H9 (cell line): ENCODE measurements around the gene SSX2IP. TPM values are rescaled to one million over a fixed set of nuclear protein-coding genes. Genes with fewer than 3 reads are reported as not detected.

ENCODE experiments used
- DNase-seq: peaks from one replicate; pipeline ENCODE4 v3.0.0-alpha.2; 2017
- H2AFZ ChIP-seq: one replicate; pipeline ENCODE4 v1.6.1; 2013; ENCODE audit warnings: mild to moderate bottlenecking, low read length, control low read depth, moderate library complexity
- H2AK5ac ChIP-seq: 2 replicates; pipeline ENCODE4 v1.6.1; 2013; ENCODE audit warnings: low read length, control low read depth, mixed read lengths; ENCODE audit not compliant: insufficient read length
- H2BK120ac ChIP-seq: one replicate; pipeline ENCODE4 v1.6.1; 2013; ENCODE audit warnings: low read depth, mild to moderate bottlenecking, low read length, control low read depth, inconsistent platforms; ENCODE audit not compliant: poor library complexity, severe bottlenecking
- H2BK12ac ChIP-seq: 2 replicates; pipeline ENCODE4 v1.6.1; 2013; ENCODE audit warnings: low read length, control low read depth, mixed read lengths, low read depth; ENCODE audit not compliant: insufficient read length
- H2BK15ac ChIP-seq: 2 replicates; pipeline ENCODE4 v1.6.1; 2013; ENCODE audit warnings: low read depth, low read length, control low read depth
- H2BK20ac ChIP-seq: one replicate; pipeline ENCODE4 v1.6.1; 2013; ENCODE audit warnings: low read depth, mild to moderate bottlenecking, low read length, control low read depth, inconsistent platforms; ENCODE audit not compliant: poor library complexity, severe bottlenecking
- H2BK5ac ChIP-seq: 2 replicates; pipeline ENCODE4 v1.6.1; 2013; ENCODE audit warnings: low read length, control low read depth, mixed read lengths; ENCODE audit not compliant: insufficient read length
- H3K14ac ChIP-seq: 2 replicates; pipeline ENCODE4 v1.6.1; 2013; ENCODE audit warnings: low read length, control low read depth; ENCODE audit not compliant: insufficient read depth
- H3K18ac ChIP-seq: 2 replicates; pipeline ENCODE4 v1.6.1; 2013; ENCODE audit warnings: low read depth, mild to moderate bottlenecking, mixed read lengths, low read length, control low read depth; ENCODE audit not compliant: insufficient read length
- H3K23ac ChIP-seq: 2 replicates; pipeline ENCODE4 v1.6.1; 2013; ENCODE audit warnings: low read length, control low read depth, mixed read lengths, low read depth; ENCODE audit not compliant: insufficient read length
- H3K23me2 ChIP-seq: 2 replicates; pipeline ENCODE4 v1.6.1; 2013; ENCODE audit warnings: low read depth, mild to moderate bottlenecking, mixed read lengths, low read length, control low read depth; ENCODE audit not compliant: insufficient read length, poor library complexity, severe bottlenecking
- H3K27ac ChIP-seq: 2 replicates; pipeline ENCODE4 v1.5.1; 2013; ENCODE audit warnings: low read length, control low read depth, mixed read lengths, low read depth; ENCODE audit not compliant: insufficient read length
- H3K27me3 ChIP-seq: 2 replicates; pipeline ENCODE4 v1.6.1; 2013; ENCODE audit warnings: low read length, control low read depth, inconsistent platforms; ENCODE audit not compliant: insufficient read depth
- H3K4ac ChIP-seq: 2 replicates; pipeline ENCODE4 v1.6.1; 2013; ENCODE audit warnings: low read depth, mild to moderate bottlenecking, control low read depth, inconsistent platforms, low read length, moderate library complexity
- H3K4me1 ChIP-seq: 2 replicates; pipeline ENCODE4 v1.6.1; 2013; ENCODE audit warnings: low read length, control low read depth, inconsistent platforms; ENCODE audit not compliant: insufficient read depth
- H3K4me2 ChIP-seq: 2 replicates; pipeline ENCODE4 v1.6.1; 2013; ENCODE audit warnings: low read length, control low read depth, mixed read lengths; ENCODE audit not compliant: insufficient read length, insufficient read depth
- H3K56ac ChIP-seq: 2 replicates; pipeline ENCODE4 v1.6.1; 2013; ENCODE audit warnings: low read depth, mild to moderate bottlenecking, mixed read lengths, low read length, control low read depth; ENCODE audit not compliant: insufficient read length
- H3K79me1 ChIP-seq: 2 replicates; pipeline ENCODE4 v1.6.1; 2013; ENCODE audit warnings: low read depth, mild to moderate bottlenecking, moderate library complexity, low read length, control low read depth, inconsistent platforms; ENCODE audit not compliant: insufficient read depth, poor library complexity, severe bottlenecking
- H3K79me2 ChIP-seq: 2 replicates; pipeline ENCODE4 v1.6.1; 2013; ENCODE audit warnings: low read length, control low read depth, inconsistent platforms; ENCODE audit not compliant: insufficient read depth
- H3K9ac ChIP-seq: 2 replicates; pipeline ENCODE4 v1.6.1; 2013; ENCODE audit warnings: low read length, control low read depth, mixed read lengths; ENCODE audit not compliant: insufficient read length; ENCODE audit errors: extremely low read depth
- H3K9me3 ChIP-seq: one replicate; pipeline ENCODE4 v1.6.1; 2013; ENCODE audit warnings: low read depth, low read length, inconsistent platforms; ENCODE audit not compliant: control insufficient read depth
- H3T11ph ChIP-seq: one replicate; pipeline ENCODE4 v1.6.1; 2013; ENCODE audit warnings: mild to moderate bottlenecking, low read length, control low read depth, inconsistent platforms
- H4K20me1 ChIP-seq: one replicate; pipeline ENCODE4 v1.6.1; 2013; ENCODE audit not compliant: control insufficient read depth, insufficient read length, insufficient read depth
- H4K5ac ChIP-seq: 2 replicates; pipeline ENCODE4 v1.6.1; 2013; ENCODE audit warnings: low read depth, mild to moderate bottlenecking, mixed read lengths, low read length, control low read depth; ENCODE audit not compliant: insufficient read length
- H4K8ac ChIP-seq: replicated peaks from 2 replicates; pipeline ENCODE4 v1.6.1; 2013; ENCODE audit warnings: low read length, control low read depth, mixed read lengths, low read depth; ENCODE audit not compliant: insufficient read length
- H4K91ac ChIP-seq: 2 replicates; pipeline ENCODE4 v1.6.1; 2013; ENCODE audit warnings: low read depth, mild to moderate bottlenecking, moderate library complexity, mixed read lengths, low read length, control low read depth; ENCODE audit not compliant: insufficient read length
- H3K27ac Mint-ChIP-seq, 3 experiments: 2 replicates in 2 of 3; 3 replicates in 1 of 3; pipeline ENCODE4 v1.8.0; 2020 to 2021; ENCODE audit warnings: mixed read lengths in 3 of 3, mild to moderate bottlenecking in 1 of 3, moderate library complexity in 1 of 3
- H3K27me3 Mint-ChIP-seq: 2 replicates; pipeline ENCODE4 v1.8.0; 2021; ENCODE audit warnings: low read depth, mild to moderate bottlenecking, moderate library complexity, mixed read lengths
- H3K36me3 Mint-ChIP-seq, 3 experiments: 2 replicates in 2 of 3; 3 replicates in 1 of 3; pipeline ENCODE4 v1.8.0; 2020 to 2021; ENCODE audit warnings: low read depth in 3 of 3, mixed read lengths in 3 of 3; ENCODE audit not compliant: insufficient read depth in 1 of 3
- H3K4me1 Mint-ChIP-seq, 2 experiments: 2 replicates each; pipeline ENCODE4 v1.8.0; 2020; ENCODE audit warnings: mixed read lengths in 2 of 2
- H3K4me3 Mint-ChIP-seq, 2 experiments: 2 replicates in 1 of 2; 3 replicates in 1 of 2; pipeline ENCODE4 v1.8.0; 2020 to 2021; ENCODE audit warnings: mild to moderate bottlenecking in 2 of 2, mixed read lengths in 2 of 2, moderate library complexity in 1 of 2
- H3K9me3 Mint-ChIP-seq, 2 experiments: 2 replicates in 1 of 2; 3 replicates in 1 of 2; pipeline ENCODE4 v1.8.0; 2020; ENCODE audit warnings: mild to moderate bottlenecking in 2 of 2, mixed read lengths in 2 of 2, moderate library complexity in 1 of 2
- WGBS: extraction: QIAGEN DNeasy Blood & Tissue Kit; methylation state at CpG from one replicate; pipeline ENCODE4 v1.1.7; 2013; ENCODE audit warnings: missing lambda C conversion rate, low lambda C conversion rate, mixed read lengths; ENCODE audit not compliant: insufficient read length; ENCODE audit errors: extremely low coverage; 5-methylcytosine and 5-hydroxymethylcytosine counted together
- total RNA-seq: library from RNA; stranded (reverse); gene quantifications from 2 replicates; pipeline ENCODE4 v1.2.1, GENCODE V29; 2021
- TF ChIP-seq, protein P1 (sequence below): fragments of 200-600 bp; sonication (generic); conservative IDR thresholded peaks from 3 replicates; pipeline ENCODE4 v1.8.0; 2021; ENCODE audit warnings: antibody characterized with exemption, mild to moderate bottlenecking

The SSX2IP gene
- total RNA-seq, 1 experiment from 2014 or later: 19.6 TPM

DNA sequence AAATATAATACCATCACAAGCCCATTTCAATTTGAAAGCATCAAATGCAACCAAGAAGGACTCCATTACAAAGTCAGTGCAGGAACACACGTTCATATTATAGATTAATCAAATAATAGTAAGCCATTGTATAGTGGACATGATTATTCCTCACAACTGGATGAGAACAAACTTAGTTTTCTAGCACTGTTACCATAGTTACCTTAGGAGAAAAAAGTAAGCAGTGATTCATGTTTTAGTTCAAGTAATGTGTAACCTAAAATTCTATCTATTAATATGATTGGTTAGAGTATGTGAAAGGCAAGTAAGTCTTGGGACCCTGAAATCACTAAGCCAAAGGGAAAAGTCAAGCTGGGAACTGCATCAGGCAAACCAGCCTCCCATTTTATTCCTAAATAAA is 15.2 kb downstream of the SSX2IP start:
- H2AK5ac ChIP-seq: no peak overlapping the region
- no peak overlapping the region for H4K8ac ChIP-seq
- H2BK5ac ChIP-seq: no peak overlapping the region
- no peak overlapping the region for H2BK12ac ChIP-seq
- H3K56ac ChIP-seq: no peak overlapping the region
- H3K23me2 ChIP-seq: no peaks in the 10 kb centered on the region
- no peak overlapping the region for H4K91ac ChIP-seq
- H2BK20ac ChIP-seq: no peak overlapping the region
- H3K9ac ChIP-seq: no peak overlapping the region
- no peak overlapping the region for H3K18ac ChIP-seq
- Mint-ChIP-seq H3K27me3 (no peaks in the 10 kb centered on the region), H3K36me3 (peaks cover 8 to 10% (median 8%) of the 10 kb centered on the region in 3 experiments; a peak in 5 of 7 replicates), H3K4me1 (peaks cover 68 to 70% of the 10 kb centered on the region in 2 experiments), H3K9me3 (no peaks in the 10 kb centered on the region; a peak in 2 of 5 replicates), H3K4me3 (no peak overlapping the region; a peak in 1 of 5 replicates), H3K27ac (peak overlapping the region; percentile 77 to 91 (median 89); a peak in 3 of 7 replicates)
- no peak overlapping the region for H2AFZ ChIP-seq
- no peak for DNase-seq
- no peak overlapping the region for H3T11ph ChIP-seq
- H2BK120ac ChIP-seq: no peak overlapping the region
- TF ChIP-seq, protein P1, sequence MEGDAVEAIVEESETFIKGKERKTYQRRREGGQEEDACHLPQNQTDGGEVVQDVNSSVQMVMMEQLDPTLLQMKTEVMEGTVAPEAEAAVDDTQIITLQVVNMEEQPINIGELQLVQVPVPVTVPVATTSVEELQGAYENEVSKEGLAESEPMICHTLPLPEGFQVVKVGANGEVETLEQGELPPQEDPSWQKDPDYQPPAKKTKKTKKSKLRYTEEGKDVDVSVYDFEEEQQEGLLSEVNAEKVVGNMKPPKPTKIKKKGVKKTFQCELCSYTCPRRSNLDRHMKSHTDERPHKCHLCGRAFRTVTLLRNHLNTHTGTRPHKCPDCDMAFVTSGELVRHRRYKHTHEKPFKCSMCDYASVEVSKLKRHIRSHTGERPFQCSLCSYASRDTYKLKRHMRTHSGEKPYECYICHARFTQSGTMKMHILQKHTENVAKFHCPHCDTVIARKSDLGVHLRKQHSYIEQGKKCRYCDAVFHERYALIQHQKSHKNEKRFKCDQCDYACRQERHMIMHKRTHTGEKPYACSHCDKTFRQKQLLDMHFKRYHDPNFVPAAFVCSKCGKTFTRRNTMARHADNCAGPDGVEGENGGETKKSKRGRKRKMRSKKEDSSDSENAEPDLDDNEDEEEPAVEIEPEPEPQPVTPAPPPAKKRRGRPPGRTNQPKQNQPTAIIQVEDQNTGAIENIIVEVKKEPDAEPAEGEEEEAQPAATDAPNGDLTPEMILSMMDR: no peak
- no peak overlapping the region for H4K5ac ChIP-seq
- no peak overlapping the region for H3K4ac ChIP-seq
- no peak overlapping the region for H3K23ac ChIP-seq
- WGBS: no CpG with 5 or more reads among the region's 1 CpG
- no peaks in the 10 kb centered on the region; the same call in 1 of the 2 replicates for H3K79me2 ChIP-seq
- H3K4me2 ChIP-seq: no peak overlapping the region
- H3K14ac ChIP-seq: no peak overlapping the region
- no peaks in the 10 kb centered on the region; the same call in 1 of the 2 replicates for H3K4me1 ChIP-seq
- H3K9me3 ChIP-seq: no peaks in the 10 kb centered on the region
- no peaks in the 10 kb centered on the region for H4K20me1 ChIP-seq
- H2BK15ac ChIP-seq: no peak overlapping the region
- H3K79me1 ChIP-seq: peaks cover 2% of the 10 kb centered on the region
- no peak overlapping the region for H3K27ac ChIP-seq
- no peaks in the 10 kb centered on the region for H3K27me3 ChIP-seq
